Measurements from ENCODE around the gene PLCH1.

DNA sequence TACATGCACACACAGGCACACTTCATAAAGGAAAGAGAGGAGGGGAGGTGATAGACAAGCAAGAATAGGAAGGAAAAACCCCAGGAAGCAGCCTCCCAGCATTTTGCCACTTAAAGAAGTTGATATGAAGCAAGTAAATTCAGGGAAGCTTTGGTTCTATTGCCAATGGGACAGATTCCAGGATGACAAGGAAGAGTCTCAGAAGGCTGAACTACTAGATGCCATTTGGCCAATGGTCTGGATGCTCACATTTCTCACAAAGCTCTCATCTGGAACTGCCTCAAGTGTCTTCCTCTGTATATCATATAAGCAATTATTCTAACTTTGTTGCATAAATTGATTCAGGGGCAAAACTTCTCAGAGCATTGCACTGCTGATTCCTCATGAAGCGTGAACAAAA, 372.6 kb downstream of the PLCH1 start:
- TF ChIP-seq REST (IDR thresholded peaks at IDR 0.05; ENCODE audit: insufficient read depth in 1 of 2, low read depth in 2 of 2, low read length in 2 of 2) (no peak), POLR2AphosphoS5 (IDR thresholded peaks at IDR 0.05; ENCODE audit: low read depth, low read length) (no peak), SIN3A (IDR thresholded peaks at IDR 0.05; ENCODE audit: borderline replicate concordance, insufficient read depth, low read length) (no peak), TAF1 (IDR thresholded peaks at IDR 0.05; ENCODE audit: borderline replicate concordance, insufficient read depth, low read length) (no peak), FOXP2 (optimal IDR thresholded peaks at IDR 0.05; ENCODE audit: borderline replicate concordance, extremely low read depth, extremely low read length, insufficient read depth) (no peak)
